ENCODE data around the gene ZFP42.
A peak's percentile ranks its signal among the peaks of the same experiment; 100 is the strongest.
"Not testable (repeated sequence)": the region's sequence is repeated elsewhere in the genome, so short reads cannot be mapped to it uniquely, and the experiment has no call there.

The ZFP42 gene

GRCh38 chr4:187983746-187984145 is 11.8 kb upstream of the ZFP42 start:
- TF ChIP-seq CTCF (IDR thresholded peaks at IDR 0.05; ENCODE audit: low read depth, low read length): no peak
- DNase-seq (ENCODE audit: low read depth in 2 of 2): no peak
- H3K4me3 ChIP-seq (replicated peaks in 1 of 2; ENCODE audit: low read depth in 2 of 2, low read length in 2 of 2): no peak overlapping the region

- no peak for TF ChIP-seq CTCF (IDR thresholded peaks at IDR 0.05; ENCODE audit: low read depth, low read length)
- H3K4me3 ChIP-seq (replicated peaks in 1 of 2; ENCODE audit: low read depth in 2 of 2, low read length in 2 of 2): no peak overlapping the region
- no peak for DNase-seq (ENCODE audit: low read depth in 2 of 2)
These were observed 2.6 kb upstream of the ZFP42 start for GRCh38 chr4:187992971-187993370.

GRCh38 chr4:187993827-187994226 is 1.7 kb upstream of the ZFP42 start:
- peak; percentile 35 for TF ChIP-seq CTCF (IDR thresholded peaks at IDR 0.05; ENCODE audit: low read depth, low read length)
- H3K4me3 ChIP-seq (replicated peaks in 1 of 2; ENCODE audit: low read depth in 2 of 2, low read length in 2 of 2): no peak overlapping the region
- peak; percentile 16 to 42 for DNase-seq (ENCODE audit: low read depth in 2 of 2)

- no peak for TF ChIP-seq CTCF (IDR thresholded peaks at IDR 0.05; ENCODE audit: low read depth, low read length)
These were observed 1.1 kb downstream of the ZFP42 start for GRCh38 chr4:187996502-187997177.

GRCh38 chr4:187997991-187998390 is 2.4 kb downstream of the ZFP42 start:
- not testable (repeated sequence) for DNase-seq (ENCODE audit: low read depth in 2 of 2); H3K4me3 ChIP-seq (replicated peaks in 1 of 2; ENCODE audit: low read depth in 2 of 2, low read length in 2 of 2)

More at GRCh38 chr4:187996502-187997177, 1.1 kb downstream of the ZFP42 start:
- DNase-seq (ENCODE audit: low read depth in 2 of 2): no peak
- no peak overlapping the region for H3K4me3 ChIP-seq (replicated peaks in 1 of 2; ENCODE audit: low read depth in 2 of 2, low read length in 2 of 2)

GRCh38 chr4:187999406-187999932 is 3.9 kb downstream of the ZFP42 start:
- no peak for TF ChIP-seq CTCF (IDR thresholded peaks at IDR 0.05; ENCODE audit: low read depth, low read length)
- no peak overlapping the region for H3K4me3 ChIP-seq (replicated peaks in 1 of 2; ENCODE audit: low read depth in 2 of 2, low read length in 2 of 2)
- peak in 1 of 2 donors; percentile 7 for DNase-seq (ENCODE audit: low read depth in 2 of 2)

- no peak for DNase-seq (ENCODE audit: low read depth in 2 of 2)
- no peak for TF ChIP-seq CTCF (IDR thresholded peaks at IDR 0.05; ENCODE audit: low read depth, low read length)
- H3K4me3 ChIP-seq (replicated peaks in 1 of 2; ENCODE audit: low read depth in 2 of 2, low read length in 2 of 2): no peak overlapping the region
These were observed 6.8 kb downstream of the ZFP42 start for GRCh38 chr4:188002323-188002722.

All from cardiac fibroblast (primary cell).